SU-DHL-6 (cell line): ENCODE data around the gene AKT1S1.

ENCODE experiments used
- CTCF ChIP-seq: fragments of 200-600 bp; sonication (generic); IDR thresholded peaks from one replicate; pipeline ENCODE4 v1.5.1; 2017; ENCODE audit warnings: antibody characterized with exemption, mild to moderate bottlenecking, low read length, moderate library complexity; ENCODE audit not compliant: insufficient read depth, poor library complexity, severe bottlenecking
- EZH2phosphoT487 ChIP-seq: fragments of 200-600 bp; sonication (generic), shearing (Covaris generic); conservative IDR thresholded peaks from 2 replicates; pipeline ENCODE4 v1.6.1; 2018; ENCODE audit warnings: mild to moderate bottlenecking, antibody characterized with exemption, low read length, moderate library complexity, mixed read lengths

DNA sequence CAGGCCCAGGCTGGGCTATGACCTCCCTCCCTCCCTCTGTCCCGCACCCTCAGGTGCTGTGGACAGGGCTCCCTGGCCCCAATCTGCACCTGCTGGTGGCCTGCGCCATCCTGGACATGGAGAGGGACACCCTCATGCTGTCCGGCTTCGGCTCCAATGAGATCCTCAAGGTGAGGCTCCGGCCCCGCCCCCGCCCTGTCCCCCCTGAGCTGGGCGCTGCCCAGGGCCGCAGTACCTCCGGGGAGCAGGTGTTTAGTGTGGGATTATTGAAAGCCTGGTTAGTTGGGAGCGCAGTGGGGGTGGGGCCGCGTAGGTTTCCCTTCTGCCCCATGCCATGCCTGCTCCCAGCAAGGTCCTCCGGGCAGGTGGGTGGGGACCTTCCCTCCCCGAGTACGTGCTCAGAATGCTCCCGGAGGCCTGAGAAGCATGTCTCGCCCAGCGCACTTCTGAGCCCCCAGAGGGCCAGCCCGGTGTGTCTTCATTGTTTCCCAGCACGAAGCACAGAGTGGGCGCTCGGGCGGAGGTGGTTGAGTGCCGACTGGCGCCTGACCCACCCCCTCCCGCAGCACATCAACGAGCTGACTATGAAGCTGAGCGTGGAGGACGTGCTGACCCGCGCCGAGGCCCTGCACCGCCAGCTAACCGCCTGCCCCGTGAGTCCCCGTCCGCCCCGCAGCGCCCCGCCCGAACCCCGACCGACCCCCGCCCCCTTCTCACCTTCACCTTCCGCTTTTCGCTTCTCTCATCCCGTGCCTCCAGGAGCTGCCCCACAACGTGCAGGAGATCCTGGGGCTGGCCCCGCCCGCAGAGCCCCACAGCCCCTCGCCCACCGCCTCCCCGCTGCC is 10.7 kb upstream of the AKT1S1 start:
- no peak for TF ChIP-seq CTCF
- no peak for TF ChIP-seq EZH2phosphoT487
